Measurements from ENCODE around the gene NR3C2.

NR3C2 gene

GRCh38 chr4:148052448-148052847 lies 389.8 kb downstream of the NR3C2 start:
- DNase-seq (ENCODE audit: low read depth), result no peak

GRCh38 chr4:148051403-148051802 lies 390.8 kb downstream of the NR3C2 start:
- no peak for DNase-seq (ENCODE audit: low read depth)

DNA sequence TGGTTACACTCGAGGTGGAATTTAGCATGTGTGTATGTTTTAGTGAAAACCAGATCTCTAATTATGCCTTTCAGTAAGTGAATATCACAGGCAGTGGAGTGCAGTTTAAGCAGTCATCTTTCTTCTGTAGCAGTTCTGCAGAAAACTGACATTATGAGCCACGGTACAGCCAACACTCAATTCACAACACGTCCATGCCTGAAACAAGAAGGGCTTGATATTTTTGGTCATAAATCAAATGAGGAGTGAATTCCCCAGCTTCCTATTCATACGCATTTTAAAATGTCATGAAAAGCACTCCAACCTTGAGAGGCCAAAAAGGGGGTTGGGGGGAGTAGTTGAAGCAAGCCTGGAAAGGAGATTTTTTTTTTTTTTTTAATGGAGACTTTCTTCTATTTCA lies 393.6 kb downstream of the NR3C2 start:
- no peak for DNase-seq (ENCODE audit: low read depth)

GRCh38 chr4:148044912-148045352 lies 397.3 kb downstream of the NR3C2 start:
- no peak for DNase-seq (ENCODE audit: low read depth)

- DNase-seq (ENCODE audit: low read depth), result no peak
Measured at GRCh38 chr4:148044089-148044911, 397.9 kb downstream of the NR3C2 start.

GRCh38 chr4:148041606-148042329 lies 400.4 kb downstream of the NR3C2 start:
- DNase-seq (ENCODE audit: low read depth), result no peak

- DNase-seq (ENCODE audit: low read depth), result no peak
Measured at GRCh38 chr4:148034813-148035212, 407.4 kb downstream of the NR3C2 start.

DNA sequence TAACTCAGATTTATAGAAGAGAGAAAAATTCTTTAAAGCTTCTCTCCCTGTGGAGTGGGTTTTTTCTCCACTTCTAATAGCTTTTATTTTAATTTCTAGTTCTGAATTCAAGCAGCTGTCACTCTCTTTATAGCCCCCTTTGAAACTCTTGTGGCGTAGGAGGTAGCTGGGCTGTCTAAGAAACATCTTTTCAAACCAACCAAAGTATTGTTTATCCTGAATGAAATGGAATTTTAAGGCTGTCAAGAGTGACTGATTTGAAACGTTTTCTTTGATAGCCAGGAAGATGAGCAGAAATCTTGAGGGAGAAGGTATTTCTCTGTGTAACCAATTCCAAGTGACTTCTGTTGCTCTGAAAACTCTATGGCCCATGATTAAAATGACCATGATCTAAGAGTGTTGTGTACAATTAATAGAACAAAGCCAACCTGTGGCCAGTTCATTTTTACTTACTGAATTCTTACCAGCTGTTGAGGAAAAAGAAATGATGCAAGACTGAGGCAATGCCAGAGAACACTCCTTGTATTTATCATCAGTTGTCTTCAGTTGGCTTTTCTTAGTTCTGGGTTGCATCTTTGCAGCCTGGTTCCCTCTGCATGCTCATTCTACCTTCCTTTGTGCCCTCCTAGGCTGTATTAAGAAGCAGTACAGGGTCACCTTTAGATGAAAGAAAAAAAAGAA lies 411.9 kb downstream of the NR3C2 start:
- no peak for DNase-seq (ENCODE audit: low read depth)

DNA sequence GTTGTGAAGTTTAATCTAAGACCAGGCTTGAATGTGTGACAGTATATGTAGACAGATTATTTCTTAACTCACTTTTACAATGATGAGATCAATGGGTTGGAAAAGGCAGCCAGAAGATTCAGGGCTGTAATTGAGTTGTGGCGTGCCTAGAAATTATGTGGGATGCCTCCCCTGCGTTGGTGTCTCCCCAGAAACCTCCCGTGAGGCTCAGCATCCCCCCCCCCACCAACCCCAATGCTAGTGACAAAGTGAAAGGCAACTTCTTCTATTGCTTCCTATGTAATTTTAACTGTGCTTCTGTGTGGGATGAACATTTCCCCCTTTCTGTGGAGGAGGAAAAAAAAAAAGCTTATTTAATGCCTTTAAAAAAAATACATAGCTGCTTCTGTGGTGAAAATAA lies 412.4 kb downstream of the NR3C2 start:
- DNase-seq (ENCODE audit: low read depth), result no peak
